ENCODE data around the gene HABP2.

Gene HABP2

DNA sequence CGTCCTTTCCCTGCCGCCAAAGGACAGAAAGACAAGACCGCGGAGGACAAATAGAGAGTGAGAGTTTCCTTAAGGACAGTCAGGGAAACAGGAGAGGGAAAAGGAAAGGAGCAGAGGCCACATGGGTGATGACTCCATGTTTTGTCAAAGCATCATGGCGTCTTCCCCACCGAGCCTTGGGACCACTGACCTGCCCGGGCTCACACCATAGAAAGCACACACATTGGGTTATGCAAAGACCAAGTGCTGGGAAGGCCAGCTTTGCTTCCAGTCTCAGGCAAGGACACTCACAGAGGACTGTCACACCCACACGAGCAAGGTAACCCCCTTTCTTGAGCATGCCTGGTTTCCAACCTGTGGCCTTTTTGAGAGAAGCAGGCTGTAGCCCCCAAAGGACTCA lies 23.3 kb upstream of the HABP2 start:
- DNase-seq (ENCODE audit: extremely low spot score), result no peak
- ChIA-PET CTCF (interaction anchor here (1.0 to 2.4 kb wide), 2 partner anchors 9 to 1057 kb away, joined by 3 to 11 read pairs; no protein-coding TSS in a partner anchor), POLR2A (no interaction called here)
- TF ChIP-seq, protein P1, sequence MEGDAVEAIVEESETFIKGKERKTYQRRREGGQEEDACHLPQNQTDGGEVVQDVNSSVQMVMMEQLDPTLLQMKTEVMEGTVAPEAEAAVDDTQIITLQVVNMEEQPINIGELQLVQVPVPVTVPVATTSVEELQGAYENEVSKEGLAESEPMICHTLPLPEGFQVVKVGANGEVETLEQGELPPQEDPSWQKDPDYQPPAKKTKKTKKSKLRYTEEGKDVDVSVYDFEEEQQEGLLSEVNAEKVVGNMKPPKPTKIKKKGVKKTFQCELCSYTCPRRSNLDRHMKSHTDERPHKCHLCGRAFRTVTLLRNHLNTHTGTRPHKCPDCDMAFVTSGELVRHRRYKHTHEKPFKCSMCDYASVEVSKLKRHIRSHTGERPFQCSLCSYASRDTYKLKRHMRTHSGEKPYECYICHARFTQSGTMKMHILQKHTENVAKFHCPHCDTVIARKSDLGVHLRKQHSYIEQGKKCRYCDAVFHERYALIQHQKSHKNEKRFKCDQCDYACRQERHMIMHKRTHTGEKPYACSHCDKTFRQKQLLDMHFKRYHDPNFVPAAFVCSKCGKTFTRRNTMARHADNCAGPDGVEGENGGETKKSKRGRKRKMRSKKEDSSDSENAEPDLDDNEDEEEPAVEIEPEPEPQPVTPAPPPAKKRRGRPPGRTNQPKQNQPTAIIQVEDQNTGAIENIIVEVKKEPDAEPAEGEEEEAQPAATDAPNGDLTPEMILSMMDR (IDR thresholded peaks at IDR 0.05; ENCODE audit: control extremely low read depth, extremely low read depth, low read depth, missing control alignments), result no peak

DNA sequence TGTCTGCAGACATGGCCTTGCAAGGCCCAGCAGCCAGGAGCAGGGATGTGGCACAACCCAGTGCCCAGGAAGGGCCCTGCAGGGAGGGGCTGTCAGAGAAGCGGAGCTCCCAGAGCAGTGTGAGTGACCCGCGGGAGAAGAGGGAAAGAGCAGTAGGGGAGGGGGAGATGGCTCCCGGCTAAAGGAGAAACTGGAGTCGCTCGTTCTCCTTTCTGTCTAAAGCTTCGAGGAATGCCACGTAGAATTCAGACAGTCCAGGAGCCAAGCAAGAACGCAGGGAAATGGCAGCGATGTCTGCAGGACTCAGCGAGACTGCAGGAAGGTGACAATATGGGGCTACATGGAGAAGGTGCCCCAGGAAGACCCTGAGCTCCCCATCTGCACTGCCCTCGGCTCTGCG lies 22.4 kb upstream of the HABP2 start:
- TF ChIP-seq, protein P1 (IDR thresholded peaks at IDR 0.05; ENCODE audit: control extremely low read depth, extremely low read depth, low read depth, missing control alignments), result no peak
- ChIA-PET CTCF (interaction anchor here (1.6 to 2.4 kb wide), 2 partner anchors 10 to 23 kb away, joined by 4 to 11 read pairs; no protein-coding TSS in a partner anchor), POLR2A (no interaction called here)
- no peak for DNase-seq (ENCODE audit: extremely low spot score)

DNA sequence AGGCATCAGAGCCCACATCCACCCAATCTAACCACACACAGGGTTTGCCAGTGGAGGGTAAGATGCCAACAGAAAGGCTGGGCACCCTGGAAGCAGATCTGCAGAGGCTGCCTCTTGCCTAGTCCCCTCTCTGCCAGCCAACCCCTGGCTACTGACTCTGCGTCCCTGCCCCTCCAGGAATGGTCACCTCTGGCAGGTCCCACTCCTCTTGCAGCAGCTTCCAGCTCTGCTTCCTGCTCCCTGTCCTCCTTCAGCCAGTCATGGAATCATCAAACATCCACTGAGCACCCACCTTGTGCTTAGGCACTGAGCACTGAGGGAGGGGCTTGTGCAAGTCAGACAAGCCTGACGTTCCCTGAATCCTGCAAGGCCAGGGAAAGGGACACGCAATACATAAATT lies 20.1 kb upstream of the HABP2 start:
- TF ChIP-seq, protein P1 (IDR thresholded peaks at IDR 0.05; ENCODE audit: control extremely low read depth, extremely low read depth, low read depth, missing control alignments), result no peak
- CTCF ChIA-PET, result interaction anchor here (1.2 to 1.6 kb wide), 3 partner anchors 10 to 31 kb away, joined by 3 to 5 read pairs (median 4); no protein-coding TSS in a partner anchor
- no peak for DNase-seq (ENCODE audit: extremely low spot score)
- POLR2A ChIA-PET, result no interaction called here

DNA sequence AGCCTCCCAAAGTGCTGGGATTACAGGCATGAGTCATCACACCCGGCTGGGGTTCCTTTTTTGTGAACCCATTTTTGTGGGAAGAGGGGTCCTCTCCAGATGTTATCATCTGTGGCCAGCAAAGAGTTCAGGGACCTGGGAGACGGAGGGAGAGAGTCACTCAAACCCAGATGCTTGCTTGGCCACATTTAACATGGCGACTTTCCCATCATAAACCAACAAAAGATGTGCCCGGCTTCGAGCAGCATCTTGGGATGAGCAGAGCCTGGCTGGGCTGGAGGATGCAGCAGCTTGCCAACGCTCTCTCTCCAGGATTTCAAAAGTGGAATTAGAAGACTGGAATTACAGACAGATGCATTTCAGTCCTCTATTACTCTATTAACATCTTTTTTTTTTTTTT lies 19.1 kb upstream of the HABP2 start:
- TF ChIP-seq, protein P1 (IDR thresholded peaks at IDR 0.05; ENCODE audit: control extremely low read depth, extremely low read depth, low read depth, missing control alignments), result no peak
- no peak for DNase-seq (ENCODE audit: extremely low spot score)
- ChIA-PET CTCF (no interaction called here), POLR2A (no interaction called here)

DNA sequence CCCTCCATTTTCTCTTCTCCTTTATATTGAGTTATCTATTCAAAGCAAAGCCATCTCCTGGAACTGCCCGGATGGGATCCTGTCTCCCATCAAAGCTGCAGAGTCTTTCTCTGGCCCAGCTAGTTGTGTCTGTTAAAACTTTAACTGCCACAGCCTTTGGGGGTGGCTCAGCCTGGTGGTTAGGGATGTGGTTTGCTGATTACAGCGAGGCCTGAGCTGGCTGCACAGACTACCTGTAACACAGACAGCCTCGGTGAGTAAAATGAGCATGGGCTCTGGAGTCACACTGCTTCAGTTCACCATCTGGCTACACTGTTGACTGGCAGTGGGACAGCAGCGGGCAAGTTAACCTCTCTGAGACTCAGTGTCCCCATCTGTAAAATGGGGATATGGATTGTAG lies 18.4 kb upstream of the HABP2 start:
- CTCF ChIA-PET, result no interaction called here
- TF ChIP-seq, protein P1 (IDR thresholded peaks at IDR 0.05; ENCODE audit: control extremely low read depth, extremely low read depth, low read depth, missing control alignments), result no peak
- DNase-seq (ENCODE audit: extremely low spot score), result no peak
- POLR2A ChIA-PET, result no interaction called here

DNA sequence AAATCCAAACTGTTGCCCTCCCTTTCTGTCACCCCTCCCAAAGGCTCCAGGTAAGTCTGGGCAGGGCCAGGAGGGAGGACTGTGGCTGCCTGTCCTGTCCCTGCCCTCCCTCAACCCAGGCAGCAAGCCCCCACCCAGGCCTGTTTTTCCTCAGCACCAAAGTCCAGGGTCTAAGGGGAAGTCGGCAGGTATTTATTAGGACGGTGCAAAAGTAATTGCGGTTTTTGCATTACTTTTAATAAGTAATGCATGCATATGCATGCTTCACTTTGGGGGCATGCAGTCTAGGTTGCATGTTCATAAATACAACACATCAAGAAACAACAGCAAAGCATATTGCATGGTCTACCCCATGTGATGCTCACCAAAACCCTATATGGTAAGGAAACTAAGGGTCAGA lies 15.2 kb upstream of the HABP2 start:
- ChIA-PET POLR2A (no interaction called here), CTCF (interaction anchor here (1.6 kb wide), 1 partner anchor 10 kb away, joined by 4 read pairs; no protein-coding TSS in a partner anchor)
- TF ChIP-seq, protein P1 (IDR thresholded peaks at IDR 0.05; ENCODE audit: control extremely low read depth, extremely low read depth, low read depth, missing control alignments), result no peak
- no peak for DNase-seq (ENCODE audit: extremely low spot score)

DNA sequence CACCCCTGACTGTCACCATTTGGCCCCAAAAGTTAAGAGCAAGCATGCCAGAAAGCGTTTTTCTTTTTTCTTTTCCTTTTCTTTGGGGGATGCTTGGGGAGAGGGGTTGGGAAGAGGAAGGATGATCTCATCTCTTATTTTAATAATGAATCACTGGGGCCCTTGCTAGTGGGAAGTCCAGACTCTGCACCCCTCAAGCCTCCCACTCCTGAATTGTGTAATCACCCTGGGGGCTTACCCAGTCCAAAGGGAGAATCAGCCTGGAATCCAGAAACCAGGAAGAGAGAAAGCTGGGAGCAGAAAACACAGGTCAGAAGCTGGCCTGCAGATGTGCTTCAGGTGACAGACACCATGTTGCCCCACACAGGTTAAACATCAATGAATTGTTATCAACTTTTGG lies 14.7 kb upstream of the HABP2 start:
- no peak for DNase-seq (ENCODE audit: extremely low spot score)
- CTCF ChIA-PET, result interaction anchor here (1.6 kb wide), 1 partner anchor 10 kb away, joined by 4 read pairs; no protein-coding TSS in a partner anchor
- POLR2A ChIA-PET, result no interaction called here
- TF ChIP-seq, protein P1 (IDR thresholded peaks at IDR 0.05; ENCODE audit: control extremely low read depth, extremely low read depth, low read depth, missing control alignments), result no peak
